Endodermal cell (in vitro differentiated cells): ENCODE results near the gene IRF3. TPM values are rescaled to one million over a fixed set of nuclear protein-coding genes. Genes with fewer than 3 reads are reported as not detected.

Experiments used
- DNase-seq: peaks from one replicate; pipeline ENCODE4 v3.0.0-alpha.2; 2017
- H3K27ac ChIP-seq: 2 replicates; pipeline ENCODE4 v1.5.1; 2013; ENCODE audit warnings: mild to moderate bottlenecking, low read depth, low read length, moderate library complexity
- H3K27me3 ChIP-seq: 2 replicates; pipeline ENCODE4 v1.6.1; 2013; ENCODE audit warnings: mild to moderate bottlenecking, low read length, moderate library complexity; ENCODE audit not compliant: insufficient read depth, control insufficient read depth, poor library complexity, severe bottlenecking
- H3K36me3 ChIP-seq: 2 replicates; pipeline ENCODE4 v1.7.0; 2013; ENCODE audit warnings: mild to moderate bottlenecking, low read length, moderate library complexity; ENCODE audit not compliant: control insufficient read depth, insufficient read depth
- H3K4me1 ChIP-seq: one replicate; pipeline ENCODE4 v1.7.0; 2013; ENCODE audit warnings: low read length; ENCODE audit not compliant: control insufficient read depth, insufficient read depth
- H3K4me3 ChIP-seq: 2 replicates; pipeline ENCODE4 v1.5.1; 2013; ENCODE audit warnings: mild to moderate bottlenecking, low read length, moderate library complexity
- H3K9ac ChIP-seq: 2 replicates; pipeline ENCODE4 v1.6.1; 2013; ENCODE audit warnings: mild to moderate bottlenecking, low read length, moderate library complexity; ENCODE audit not compliant: poor library complexity, severe bottlenecking; ENCODE audit errors: extremely low read depth
- H3K9me3 ChIP-seq: 2 replicates; pipeline ENCODE4 v1.6.1; 2013; ENCODE audit warnings: mild to moderate bottlenecking, low read length, moderate library complexity; ENCODE audit not compliant: control insufficient read depth
- H3K27ac Mint-ChIP-seq: 2 replicates; pipeline ENCODE4 v1.8.0; 2020; ENCODE audit warnings: mixed read lengths
- H3K27me3 Mint-ChIP-seq: 2 replicates; pipeline ENCODE4 v1.8.0; 2021; ENCODE audit warnings: mild to moderate bottlenecking, mixed read lengths; ENCODE audit not compliant: insufficient read depth
- H3K36me3 Mint-ChIP-seq: 2 replicates; pipeline ENCODE4 v1.8.0; 2020; ENCODE audit warnings: low read depth, mixed read lengths
- H3K4me1 Mint-ChIP-seq: 2 replicates; pipeline ENCODE4 v1.8.0; 2020; ENCODE audit warnings: mixed read lengths
- H3K4me3 Mint-ChIP-seq: 2 replicates; pipeline ENCODE4 v1.8.0; 2020; ENCODE audit warnings: mild to moderate bottlenecking, moderate library complexity, mixed read lengths
- H3K9me3 Mint-ChIP-seq: 2 replicates; pipeline ENCODE4 v1.8.0; 2020; ENCODE audit warnings: mild to moderate bottlenecking, mixed read lengths
- CTCF ChIP-seq: fragments of 200-600 bp; sonication (generic); conservative IDR thresholded peaks from 2 replicates; pipeline ENCODE4 v1.5.0; 2021; ENCODE audit warnings: antibody characterized with exemption, mild to moderate bottlenecking
- WGBS, 2 experiments: methylation state at CpG; one replicate each; pipeline versions ENCODE4 v1.1.5 to v1.1.7; 2013; ENCODE audit warnings: missing lambda C conversion rate in 2 of 2, mixed read lengths in 1 of 2; ENCODE audit not compliant: insufficient coverage in 1 of 2, insufficient read length in 1 of 2; 5-methylcytosine and 5-hydroxymethylcytosine counted together
- total RNA-seq, 2 donors: library from RNA; stranded (reverse); fragmentation: NEBNext Ultra II Directional in 1 of 2; extraction: Animal tissue kit (Norgen Biotek cat#: 25700) in 1 of 2; gene quantifications; 2 replicates in 1 of 2; 3 replicates in 1 of 2; pipeline ENCODE4 v1.2.1, GENCODE V29; 2021

The IRF3 gene
- total RNA-seq, 2 donors from 2014 or later: 127 to 128 TPM

- Mint-ChIP-seq H3K36me3 (peaks cover 8% of the 10 kb centered on the region), H3K4me1 (no peaks in the 10 kb centered on the region), H3K27me3 (no peaks in the 10 kb centered on the region), H3K27ac (no peak overlapping the region), H3K4me3 (no peak overlapping the region), H3K9me3 (no peaks in the 10 kb centered on the region)
- no peaks in the 10 kb centered on the region for H3K9me3 ChIP-seq
- DNase-seq: no peak
- H3K36me3 ChIP-seq: no peaks in the 10 kb centered on the region
- H3K4me1 ChIP-seq: no peaks in the 10 kb centered on the region
- 91 to 92% methylated on average over 3 to 5 of the region's 5 CpGs for WGBS, 2 experiments
- no peak overlapping the region for H3K4me3 ChIP-seq
- H3K9ac ChIP-seq: no peak overlapping the region
- peaks cover 5% of the 10 kb centered on the region for H3K27me3 ChIP-seq
- TF ChIP-seq CTCF: no peak
- H3K27ac ChIP-seq: no peak overlapping the region
These were observed 33.7 kb upstream of the IRF3 start for GRCh38 chr19:49699364-49699763.

GRCh38 chr19:49696865-49697264 lies 31.2 kb upstream of the IRF3 start:
- Histone ChIP-seq H3K27ac (no peak overlapping the region), H3K27me3 (peaks cover 5% of the 10 kb centered on the region), H3K9ac (no peak overlapping the region), H3K9me3 (no peaks in the 10 kb centered on the region), H3K36me3 (no peaks in the 10 kb centered on the region), H3K4me3 (no peak overlapping the region), H3K4me1 (no peaks in the 10 kb centered on the region)
- WGBS, 2 experiments: 93 to 97% methylated on average over 7 of the region's 7 CpGs
- TF ChIP-seq CTCF: no peak
- Mint-ChIP-seq H3K9me3 (no peaks in the 10 kb centered on the region), H3K36me3 (peaks cover 11% of the 10 kb centered on the region), H3K27me3 (no peaks in the 10 kb centered on the region), H3K4me3 (no peak overlapping the region), H3K27ac (no peak overlapping the region), H3K4me1 (no peaks in the 10 kb centered on the region)
- DNase-seq: no peak

GRCh38 chr19:49696115-49696514 lies 30.5 kb upstream of the IRF3 start:
- no peaks in the 10 kb centered on the region for H3K36me3 ChIP-seq
- no peak for TF ChIP-seq CTCF
- no peak overlapping the region for H3K27ac ChIP-seq
- no peaks in the 10 kb centered on the region for H3K9me3 ChIP-seq
- Mint-ChIP-seq H3K4me1 (no peaks in the 10 kb centered on the region), H3K27me3 (no peaks in the 10 kb centered on the region), H3K9me3 (no peaks in the 10 kb centered on the region), H3K4me3 (no peak overlapping the region), H3K27ac (no peak overlapping the region), H3K36me3 (peaks cover 11% of the 10 kb centered on the region)
- no peaks in the 10 kb centered on the region for H3K4me1 ChIP-seq
- no peak for DNase-seq
- H3K27me3 ChIP-seq: peaks cover 4% of the 10 kb centered on the region
- no peak overlapping the region for H3K4me3 ChIP-seq
- no peak overlapping the region for H3K9ac ChIP-seq
- 82 to 88% methylated on average over 6 of the region's 6 CpGs for WGBS, 2 experiments
